Measurements from ENCODE around the gene ZNF17. TPM values are rescaled to one million over a fixed set of nuclear protein-coding genes. Genes with fewer than 3 reads are reported as not detected.

The ZNF17 gene
- polyA plus RNA-seq, 3 donors: 1.4 to 3.3 (median 2.3) TPM

DNA sequence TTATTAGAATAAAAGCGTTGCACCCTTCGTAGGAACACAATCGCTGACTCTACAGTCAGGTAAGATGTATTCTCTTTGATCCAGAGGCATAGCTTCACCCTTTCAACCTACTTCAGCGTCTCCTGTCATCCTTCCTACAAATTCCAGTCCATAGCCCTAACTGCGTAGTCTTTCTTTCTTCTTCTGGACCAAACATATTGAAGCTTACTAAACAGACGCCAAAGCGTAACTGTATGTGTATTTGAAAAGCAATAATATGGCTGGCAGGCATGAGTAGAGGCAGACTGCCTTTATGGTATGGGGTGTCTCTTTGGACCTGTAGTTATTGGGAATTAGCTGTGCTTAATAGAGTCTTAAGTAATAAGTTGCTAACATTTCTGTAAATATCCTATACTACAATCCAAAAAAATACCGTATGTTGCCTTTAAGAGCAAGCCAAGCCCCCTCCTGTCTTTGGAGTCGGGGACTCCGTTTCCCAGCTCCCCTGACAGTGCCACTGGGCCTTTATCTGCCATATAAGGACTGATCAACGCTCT lies 21.7 kb upstream of the ZNF17 start:
- Histone ChIP-seq H3K27me3 (ENCODE audit: control insufficient read depth in 2 of 2, insufficient read depth in 2 of 2, low read length in 2 of 2) (no peaks in the 10 kb centered on the region), H3K9ac (ENCODE audit: insufficient read depth, low read length, poor library complexity, severe bottlenecking) (peak overlapping the region; percentile 87), H3K4me3 (replicated peaks in 1 of 3; ENCODE audit: low read depth in 2 of 3, low read length in 3 of 3) (peak overlapping the region; percentile 68 to 92 (median 82)), H3K4me2 (replicated peaks; ENCODE audit: extremely low read depth, low read length, poor library complexity, severe bottlenecking) (peak overlapping the region; percentile 73), H3K27ac (ENCODE audit: low read depth in 1 of 2, low read length in 2 of 2) (peak overlapping the region; percentile 82 to 90), H3K36me3 (replicated peaks in 1 of 2; ENCODE audit: control insufficient read depth in 1 of 2, insufficient read depth in 2 of 2, low read length in 2 of 2) (peaks cover 9 to 16% of the 10 kb centered on the region in 2 donors), H4K20me1 (ENCODE audit: insufficient read depth, low read length) (no peaks in the 10 kb centered on the region), H3K4me1 (ENCODE audit: control insufficient read depth in 1 of 2, insufficient read depth in 2 of 2, low read length in 2 of 2) (peaks cover 13 to 18% of the 10 kb centered on the region in 2 donors), H3K79me2 (ENCODE audit: insufficient read depth, low read length) (peaks cover 33% of the 10 kb centered on the region), H2AFZ (ENCODE audit: insufficient read depth, low read depth, low read length, poor library complexity, severe bottlenecking) (peak overlapping the region; percentile 86), H3K9me3 (replicated peaks in 1 of 2; ENCODE audit: control insufficient read depth in 1 of 2, insufficient read depth in 1 of 2, low read length in 2 of 2) (peaks cover 20 to 27% of the 10 kb centered on the region in 2 donors)
- DNase-seq: no peak
- Mint-ChIP-seq H3K4me3 (peak overlapping the region; percentile 91 to 98), H3K4me1 (peaks cover 13% of the 10 kb centered on the region), H3K36me3 (peaks cover 14 to 19% of the 10 kb centered on the region in 2 donors), H3K9me3 (peaks cover 14 to 67% (median 33%) of the 10 kb centered on the region in 7 donors), H3K27me3 (ENCODE audit: low read depth in 3 of 3) (peaks cover 0 to 6% (median 2%) of the 10 kb centered on the region in 3 donors), H3K27ac (peak overlapping the region; percentile 87 to 95 (median 91))
- intact Hi-C loops (cut with micrococcal nuclease): loop anchor here (1.0 to 10.0 kb wide), 5 partner anchors 22 to 246 kb away; partner anchors contain the start of genes TRAPPC2B (in 1 of the 2), ZNF17 (in 1 of the 2), ZNF211 (in 1 of the 2) and ZNF304 (in 1 of the 2)
- 20% methylated on average over 5 of the region's 11 CpGs for WGBS (ENCODE audit: insufficient coverage)
- no peak for TF ChIP-seq CTCF (IDR thresholded peaks at IDR 0.05)

DNA sequence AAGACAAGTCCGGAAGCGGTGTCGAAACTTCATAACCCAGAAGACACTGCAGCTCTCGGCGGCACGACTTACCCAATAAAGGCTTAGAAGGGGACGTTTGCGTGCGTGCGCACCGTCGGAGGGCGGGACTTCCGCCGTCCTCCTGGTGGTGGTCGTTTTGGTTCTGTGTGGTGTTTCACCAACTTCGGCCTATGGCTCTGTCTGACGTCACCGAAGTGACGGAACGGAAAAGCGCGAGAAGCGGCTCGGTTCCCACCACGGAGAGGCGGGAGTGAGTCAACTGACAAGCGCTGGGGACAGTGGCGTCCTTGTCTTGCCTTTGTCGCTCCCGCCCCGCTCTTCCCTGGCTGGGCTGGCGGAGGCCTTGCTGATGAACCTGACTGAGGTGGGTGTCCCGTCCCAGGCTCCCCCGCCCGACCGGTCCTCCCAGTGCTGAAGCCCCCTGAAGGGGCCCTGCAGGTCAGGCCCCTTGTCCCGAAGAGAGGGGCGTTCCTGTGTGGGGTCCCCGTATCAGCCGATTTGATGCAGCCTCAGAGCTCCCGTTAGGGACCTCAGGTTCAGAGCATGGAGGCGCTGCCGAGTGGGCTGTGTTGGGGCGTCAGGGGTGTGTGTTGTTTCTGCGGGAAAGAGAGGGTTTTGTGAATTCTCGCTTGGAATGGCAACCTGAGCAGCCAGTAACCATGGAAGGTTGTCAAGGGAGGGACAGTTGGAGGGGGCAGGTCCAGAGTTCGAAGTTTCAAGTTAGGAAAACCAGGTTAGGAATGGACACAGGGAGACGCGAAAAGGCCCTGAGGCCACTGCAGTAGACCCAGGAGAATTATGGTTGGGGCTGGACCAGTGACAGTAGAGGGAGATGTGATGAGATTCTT lies 21.0 kb upstream of the ZNF17 start, which contains the start of gene ZNF548:
TSS of gene ZNF548 (plus strand) at position 125 of the 869 bp plus-strand sequence. CDS start at position 371, 246 bp downstream.
- Mint-ChIP-seq H3K36me3 (peaks cover 20 to 26% of the 10 kb centered on the region in 2 donors), H3K27ac (peak within 1 kb of the TSS; percentile 87 to 95 (median 91)), H3K4me3 (peak within 1 kb of the TSS; percentile 91 to 98), H3K4me1 (peaks cover 13% of the 10 kb centered on the region), H3K27me3 (ENCODE audit: low read depth in 3 of 3) (peaks cover 0 to 6% (median 2%) of the 10 kb centered on the region in 3 donors), H3K9me3 (peaks cover 19 to 67% (median 38%) of the 10 kb centered on the region in 7 donors)
- no peaks in the 10 kb centered on the region for H3K27me3 ChIP-seq (ENCODE audit: control insufficient read depth in 2 of 2, insufficient read depth in 2 of 2, low read length in 2 of 2)
- DNase-seq: peak; percentile 98 to 99 (median 98)
- WGBS (ENCODE audit: insufficient coverage): 1% methylated on average over 50 of the region's 50 CpGs
- intact Hi-C loops (cut with micrococcal nuclease): loop anchor here (1.0 to 10.0 kb wide), 5 partner anchors 21 to 245 kb away; partner anchors contain the start of genes ZNF17 (in 2 of the 2), TRAPPC2B (in 1 of the 2), ZNF211 (in 1 of the 2) and ZNF304 (in 1 of the 2)
- H4K20me1 ChIP-seq (ENCODE audit: insufficient read depth, low read length): no peaks in the 10 kb centered on the region
- peak within 1 kb of the TSS; percentile 87 for H3K9ac ChIP-seq (ENCODE audit: insufficient read depth, low read length, poor library complexity, severe bottlenecking)
- peak within 1 kb of the TSS; percentile 82 to 90 for H3K27ac ChIP-seq (ENCODE audit: low read depth in 1 of 2, low read length in 2 of 2)
- H2AFZ ChIP-seq (ENCODE audit: insufficient read depth, low read depth, low read length, poor library complexity, severe bottlenecking): peak within 1 kb of the TSS; percentile 86
- TF ChIP-seq CTCF (IDR thresholded peaks at IDR 0.05): no peak
- peak within 1 kb of the TSS; percentile 73 for H3K4me2 ChIP-seq (replicated peaks; ENCODE audit: extremely low read depth, low read length, poor library complexity, severe bottlenecking)
- H3K9me3 ChIP-seq (replicated peaks in 1 of 2; ENCODE audit: control insufficient read depth in 1 of 2, insufficient read depth in 1 of 2, low read length in 2 of 2): peaks cover 24 to 27% of the 10 kb centered on the region in 2 donors
- H3K4me3 ChIP-seq (replicated peaks in 1 of 3; ENCODE audit: low read depth in 2 of 3, low read length in 3 of 3): peak within 1 kb of the TSS; percentile 68 to 92 (median 82)
- H3K79me2 ChIP-seq (ENCODE audit: insufficient read depth, low read length): peaks cover 34% of the 10 kb centered on the region
- peaks cover 13 to 18% of the 10 kb centered on the region in 2 donors for H3K4me1 ChIP-seq (ENCODE audit: control insufficient read depth in 1 of 2, insufficient read depth in 2 of 2, low read length in 2 of 2)
- H3K36me3 ChIP-seq (replicated peaks in 1 of 2; ENCODE audit: control insufficient read depth in 1 of 2, insufficient read depth in 2 of 2, low read length in 2 of 2): peaks cover 10 to 23% of the 10 kb centered on the region in 2 donors
